C4-2B (cell line): ENCODE results near the gene PSMB5.

Source experiments
- H3K27ac ChIP-seq: fragments of 450-650 bp; 2 replicates; pipeline ENCODE4 v1.5.1; 2017
- ZFX ChIP-seq: fragments of 450-650 bp; IDR thresholded peaks from 2 replicates; pipeline ENCODE4 v1.6.1; 2017
- TF ChIP-seq, protein P1 (sequence below): fragments of 450-650 bp; conservative IDR thresholded peaks from 2 replicates; pipeline ENCODE4 v1.5.1; 2017; ENCODE audit warnings: mild to moderate bottlenecking

The PSMB5 gene

DNA sequence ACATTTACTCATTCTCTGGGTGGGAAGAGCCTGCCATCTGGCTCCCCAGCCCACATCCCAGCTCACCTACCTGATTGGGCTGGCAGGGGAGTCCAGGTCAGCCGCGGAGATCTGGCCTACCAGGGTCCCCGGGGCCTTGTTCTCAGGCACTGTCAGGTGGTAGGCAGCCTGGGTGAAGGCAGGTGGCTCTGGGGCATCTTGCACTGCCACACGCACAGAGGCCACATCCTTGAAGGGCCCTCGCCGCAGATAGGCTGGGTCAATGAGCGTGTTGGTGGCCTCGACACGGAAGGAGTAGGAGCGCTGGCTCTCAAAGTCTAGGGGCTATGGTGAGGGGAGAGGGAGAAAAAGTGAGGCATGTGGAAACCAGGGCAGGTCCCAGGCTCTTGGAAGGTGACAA lies 18.7 kb upstream of the PSMB5 start:
- TF ChIP-seq, protein P1, sequence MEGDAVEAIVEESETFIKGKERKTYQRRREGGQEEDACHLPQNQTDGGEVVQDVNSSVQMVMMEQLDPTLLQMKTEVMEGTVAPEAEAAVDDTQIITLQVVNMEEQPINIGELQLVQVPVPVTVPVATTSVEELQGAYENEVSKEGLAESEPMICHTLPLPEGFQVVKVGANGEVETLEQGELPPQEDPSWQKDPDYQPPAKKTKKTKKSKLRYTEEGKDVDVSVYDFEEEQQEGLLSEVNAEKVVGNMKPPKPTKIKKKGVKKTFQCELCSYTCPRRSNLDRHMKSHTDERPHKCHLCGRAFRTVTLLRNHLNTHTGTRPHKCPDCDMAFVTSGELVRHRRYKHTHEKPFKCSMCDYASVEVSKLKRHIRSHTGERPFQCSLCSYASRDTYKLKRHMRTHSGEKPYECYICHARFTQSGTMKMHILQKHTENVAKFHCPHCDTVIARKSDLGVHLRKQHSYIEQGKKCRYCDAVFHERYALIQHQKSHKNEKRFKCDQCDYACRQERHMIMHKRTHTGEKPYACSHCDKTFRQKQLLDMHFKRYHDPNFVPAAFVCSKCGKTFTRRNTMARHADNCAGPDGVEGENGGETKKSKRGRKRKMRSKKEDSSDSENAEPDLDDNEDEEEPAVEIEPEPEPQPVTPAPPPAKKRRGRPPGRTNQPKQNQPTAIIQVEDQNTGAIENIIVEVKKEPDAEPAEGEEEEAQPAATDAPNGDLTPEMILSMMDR: no peak
- H3K27ac ChIP-seq: no peak overlapping the region

DNA sequence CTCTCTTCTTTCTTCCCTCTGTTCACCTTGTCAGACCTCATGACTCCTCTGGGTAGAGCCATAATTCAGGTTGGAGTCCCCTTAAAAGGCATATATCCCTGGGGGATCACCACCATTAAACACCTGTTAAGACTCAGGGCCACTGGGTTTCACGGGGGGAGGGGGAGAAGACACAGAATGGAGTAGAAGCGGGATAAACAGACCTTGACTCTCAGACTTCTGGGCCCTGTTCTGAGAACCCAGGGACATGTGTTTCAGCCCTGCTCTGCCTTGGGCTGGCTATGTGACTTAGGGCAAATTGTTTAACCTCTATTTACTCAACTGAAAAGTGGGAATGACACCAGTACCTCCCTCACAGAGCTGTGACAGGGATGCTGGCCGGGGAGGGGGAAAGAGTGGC lies 18.0 kb upstream of the PSMB5 start:
- no peak overlapping the region for H3K27ac ChIP-seq
- TF ChIP-seq ZFX: no peak
- TF ChIP-seq, protein P1: no peak

DNA sequence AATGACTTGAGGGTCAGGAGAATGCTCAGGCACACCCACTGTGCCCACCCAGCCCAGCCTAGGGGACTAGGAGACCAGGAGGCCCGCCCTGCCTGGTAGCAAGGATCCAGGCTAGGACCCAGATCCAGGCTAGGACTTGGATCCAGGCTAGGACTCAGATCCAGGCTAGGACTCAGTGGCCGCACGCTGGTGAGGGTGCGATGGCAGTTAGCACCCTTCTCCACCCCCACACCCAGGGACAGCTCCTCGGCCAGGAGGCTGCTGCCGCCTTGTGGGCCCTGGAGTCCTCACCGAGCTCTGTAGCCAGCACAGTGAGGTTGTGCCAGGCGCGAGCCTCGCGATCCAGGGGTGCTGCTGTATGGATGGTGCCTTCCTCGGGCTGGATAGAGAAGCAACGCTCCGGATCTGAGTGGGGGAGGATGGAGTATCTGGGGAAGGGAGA lies 17.5 kb upstream of the PSMB5 start:
- TF ChIP-seq ZFX: no peak
- TF ChIP-seq, protein P1: no peak
- H3K27ac ChIP-seq: no peak overlapping the region

DNA sequence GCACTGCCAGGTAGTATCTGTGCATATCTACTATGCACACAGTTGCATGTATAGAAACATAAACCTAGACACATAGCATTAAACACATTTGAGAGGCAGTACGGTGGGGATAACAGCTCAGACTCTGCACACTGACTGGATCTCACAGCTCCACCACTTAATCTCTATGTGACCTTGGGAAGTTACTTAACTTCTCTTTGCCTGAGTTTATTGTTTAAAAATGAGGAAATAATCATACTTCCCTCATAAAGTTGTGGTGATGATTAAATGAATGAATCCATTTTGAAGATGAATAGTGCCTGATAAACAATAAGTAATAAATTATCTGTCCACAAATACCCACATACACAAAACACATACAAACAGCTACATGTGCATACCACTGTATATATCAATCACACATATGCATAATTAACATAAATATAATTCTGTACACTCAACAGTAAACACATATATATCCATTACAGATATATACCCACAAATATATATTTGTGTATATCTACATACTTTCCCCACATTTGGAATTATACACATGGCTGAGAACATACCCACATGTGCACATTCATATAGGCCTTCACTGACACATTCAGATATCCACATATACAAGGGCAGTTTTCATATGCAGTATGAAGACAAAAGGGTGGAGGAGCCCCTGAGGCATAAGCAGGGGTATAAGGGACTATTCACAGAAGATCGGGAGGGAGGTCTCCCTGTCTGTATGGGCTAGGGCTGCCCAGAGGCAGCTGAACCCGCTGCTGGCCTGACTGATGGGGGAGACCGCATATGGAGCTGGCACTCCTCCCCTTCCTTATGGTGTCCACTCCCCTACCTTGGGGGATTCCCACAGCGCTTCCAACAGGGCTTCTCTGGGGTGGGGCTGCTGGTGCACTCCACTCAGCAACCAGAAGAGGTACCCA lies 16.7 kb upstream of the PSMB5 start:
- H3K27ac ChIP-seq: no peak overlapping the region

DNA sequence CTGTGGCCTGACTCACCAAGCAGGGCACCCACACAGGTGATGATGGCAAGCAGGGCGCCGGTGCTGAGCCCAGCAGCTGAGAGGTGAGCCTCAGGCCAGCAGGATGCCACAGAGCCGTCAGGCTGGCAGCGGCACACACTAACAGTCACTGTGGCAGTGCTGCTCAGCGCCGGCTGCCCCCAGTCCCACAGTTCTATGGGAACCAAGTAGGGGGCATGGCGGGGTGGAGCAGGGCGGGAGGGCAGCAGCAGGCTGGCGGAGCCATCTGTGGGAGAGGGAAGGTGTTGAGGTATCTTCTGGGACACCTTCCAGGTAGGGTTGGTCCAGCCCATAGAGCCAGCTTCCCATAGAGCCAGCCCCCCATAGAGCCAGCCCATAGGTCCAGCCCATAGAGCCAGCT lies 14.3 kb upstream of the PSMB5 start:
- no peak for TF ChIP-seq ZFX
- TF ChIP-seq, protein P1: no peak
- H3K27ac ChIP-seq: no peak overlapping the region

More for the DNA sequence above, 16.7 kb upstream of the PSMB5 start:
- TF ChIP-seq ZFX: no peak
- TF ChIP-seq, protein P1: no peak

DNA sequence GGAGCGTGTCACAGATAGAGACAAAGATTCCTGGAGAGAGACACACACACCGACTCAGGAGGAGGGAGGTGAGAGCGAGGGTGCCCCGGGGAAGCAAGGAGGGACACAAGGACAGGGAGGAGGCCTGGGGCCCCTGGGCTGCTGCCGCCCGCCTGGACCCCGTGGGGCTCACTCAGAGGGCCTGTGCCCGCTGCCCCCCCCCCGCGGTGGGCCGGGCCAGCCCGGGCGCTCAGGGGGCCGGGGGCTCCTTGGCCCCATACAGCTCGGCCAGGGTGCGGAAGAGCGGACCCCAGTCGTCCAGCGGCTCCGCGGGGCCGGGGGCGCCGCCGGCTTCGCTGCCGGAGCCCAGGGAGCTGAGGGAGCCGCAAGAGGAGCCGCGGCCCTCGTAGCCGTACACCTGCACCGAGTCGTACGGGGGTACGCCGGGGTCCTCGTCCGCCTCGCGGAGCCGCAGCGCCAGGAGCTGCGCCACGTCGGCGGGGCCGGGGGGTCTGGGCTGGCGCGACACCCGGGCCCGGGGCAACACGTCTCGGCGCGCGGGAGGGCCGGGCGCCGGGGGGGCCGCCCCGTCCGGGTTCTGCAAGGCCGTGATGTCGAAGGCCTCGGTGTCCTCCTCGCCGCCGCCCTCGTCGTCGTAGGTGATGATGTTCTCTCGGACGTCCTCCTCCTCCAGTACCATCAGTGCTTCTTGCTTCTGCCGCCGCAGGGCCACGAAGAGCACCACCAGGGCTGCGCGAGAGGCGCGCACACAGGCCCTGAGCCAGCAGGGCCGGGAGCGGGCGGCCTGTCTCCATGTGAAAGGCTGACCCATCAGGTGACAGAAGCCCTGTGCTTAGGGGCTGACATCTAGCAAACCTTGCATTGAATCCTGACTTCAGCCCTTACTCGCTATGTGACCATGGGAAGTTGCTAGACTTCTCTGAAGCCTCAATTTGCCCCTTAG lies 13.3 kb upstream of the PSMB5 start:
- H3K27ac ChIP-seq: no peak overlapping the region
- TF ChIP-seq ZFX: no peak
- TF ChIP-seq, protein P1: no peak
